ENCODE results near the gene ASB16. TPM values are rescaled to one million over a fixed set of nuclear protein-coding genes. Genes with fewer than 3 reads are reported as not detected.

Gene ASB16, protein sequence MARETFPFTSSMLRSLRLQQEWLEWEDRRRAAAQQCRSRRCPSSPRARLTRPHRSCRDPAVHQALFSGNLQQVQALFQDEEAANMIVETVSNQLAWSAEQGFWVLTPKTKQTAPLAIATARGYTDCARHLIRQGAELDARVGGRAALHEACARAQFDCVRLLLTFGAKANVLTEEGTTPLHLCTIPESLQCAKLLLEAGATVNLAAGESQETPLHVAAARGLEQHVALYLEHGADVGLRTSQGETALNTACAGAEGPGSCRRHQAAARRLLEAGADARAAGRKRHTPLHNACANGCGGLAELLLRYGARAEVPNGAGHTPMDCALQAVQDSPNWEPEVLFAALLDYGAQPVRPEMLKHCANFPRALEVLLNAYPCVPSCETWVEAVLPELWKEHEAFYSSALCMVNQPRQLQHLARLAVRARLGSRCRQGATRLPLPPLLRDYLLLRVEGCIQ
- total RNA-seq = under 1 TPM in 1 of 4 donors, not detected in 3; 0.19 TPM

DNA sequence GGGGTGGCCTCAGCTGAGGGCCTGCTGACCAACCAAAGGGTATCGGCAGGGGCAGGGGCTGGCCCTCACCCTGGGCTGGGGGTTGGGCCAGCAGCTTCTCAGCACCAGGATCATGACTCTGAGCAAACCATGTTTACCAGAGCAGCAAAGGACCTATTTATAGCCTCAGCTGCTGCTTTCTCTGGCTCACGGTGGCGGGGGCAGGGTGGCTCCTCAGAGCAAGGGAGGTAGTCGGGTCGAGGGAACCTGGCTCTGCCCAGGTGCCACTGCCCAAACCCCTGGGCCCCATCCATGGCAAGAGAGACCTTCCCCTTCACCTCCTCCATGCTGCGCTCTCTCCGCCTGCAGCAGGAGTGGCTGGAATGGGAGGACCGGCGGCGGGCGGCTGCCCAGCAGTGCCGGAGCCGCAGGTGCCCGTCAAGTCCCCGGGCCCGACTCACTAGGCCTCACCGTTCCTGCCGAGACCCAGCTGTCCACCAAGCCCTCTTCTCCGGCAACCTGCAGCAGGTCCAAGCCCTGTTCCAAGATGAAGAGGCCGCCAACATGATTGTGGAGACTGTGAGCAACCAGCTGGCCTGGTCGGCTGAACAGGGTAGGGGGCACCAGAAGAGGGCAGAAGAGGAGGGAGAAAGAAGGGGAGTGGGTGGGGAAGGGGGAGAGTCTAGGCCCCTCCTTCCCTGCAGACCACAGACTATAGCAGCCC, at the start of gene ASB16:
ASB16 (plus strand) TSS at position 206 of the 703 bp plus-strand sequence; CDS start at position 292, 86 bp downstream.
- TF ChIP-seq CTCF (IDR thresholded peaks at IDR 0.05) = no peak
- DNase-seq (ENCODE audit: low spot score) (no peak), ATAC-seq (ENCODE audit: low FRiP score) (no peak)

GRCh38 chr17:44120851-44121605, 49.5 kb upstream of the ASB16 start:
- ATAC-seq (ENCODE audit: low FRiP score) (no peak), DNase-seq (ENCODE audit: low spot score) (no peak)
- TF ChIP-seq CTCF (IDR thresholded peaks at IDR 0.05) = no peak

GRCh38 chr17:44121997-44122815, 48.3 kb upstream of the ASB16 start:
- no peak for TF ChIP-seq CTCF (IDR thresholded peaks at IDR 0.05)
- no peak for DNase-seq (ENCODE audit: low spot score)
- no peak for ATAC-seq (ENCODE audit: low FRiP score)

- DNase-seq (ENCODE audit: low spot score) = no peak
Observed at GRCh38 chr17:44122816-44123355, 47.6 kb upstream of the ASB16 start.

GRCh38 chr17:44123356-44124117, 47.0 kb upstream of the ASB16 start, which contains the start of gene HDAC5:
Gene HDAC5, minus strand, starts transcription at chr17:44123641. Its CDS starts 6,126 bp downstream, at chr17:44117515.
- peak; percentile 98 for ATAC-seq (ENCODE audit: low FRiP score)
- DNase-seq (ENCODE audit: low spot score) = peak; percentile 87
- TF ChIP-seq CTCF (IDR thresholded peaks at IDR 0.05) = peak in 1 of 3 donors; percentile 9

More at GRCh38 chr17:44122816-44123355, 47.6 kb upstream of the ASB16 start:
- no peak for TF ChIP-seq CTCF (IDR thresholded peaks at IDR 0.05)
- no peak for ATAC-seq (ENCODE audit: low FRiP score)

Measured in omental fat pad (tissue), 4 donors.